HG02759 (cell line): Measurements from ENCODE around the gene AHNAK.
"Not testable (repeated sequence)": the region's sequence is repeated elsewhere in the genome, so short reads cannot be mapped to it uniquely, and the experiment has no call there.

Experiments
- ATAC-seq: cut with Tn5 transposase; IDR thresholded peaks from one replicate; pipeline ENCODE4 v1.9.1; 2021; ENCODE audit warnings: mild to moderate bottlenecking, moderate library complexity; ENCODE audit not compliant: unreplicated experiment

The AHNAK gene, protein sequence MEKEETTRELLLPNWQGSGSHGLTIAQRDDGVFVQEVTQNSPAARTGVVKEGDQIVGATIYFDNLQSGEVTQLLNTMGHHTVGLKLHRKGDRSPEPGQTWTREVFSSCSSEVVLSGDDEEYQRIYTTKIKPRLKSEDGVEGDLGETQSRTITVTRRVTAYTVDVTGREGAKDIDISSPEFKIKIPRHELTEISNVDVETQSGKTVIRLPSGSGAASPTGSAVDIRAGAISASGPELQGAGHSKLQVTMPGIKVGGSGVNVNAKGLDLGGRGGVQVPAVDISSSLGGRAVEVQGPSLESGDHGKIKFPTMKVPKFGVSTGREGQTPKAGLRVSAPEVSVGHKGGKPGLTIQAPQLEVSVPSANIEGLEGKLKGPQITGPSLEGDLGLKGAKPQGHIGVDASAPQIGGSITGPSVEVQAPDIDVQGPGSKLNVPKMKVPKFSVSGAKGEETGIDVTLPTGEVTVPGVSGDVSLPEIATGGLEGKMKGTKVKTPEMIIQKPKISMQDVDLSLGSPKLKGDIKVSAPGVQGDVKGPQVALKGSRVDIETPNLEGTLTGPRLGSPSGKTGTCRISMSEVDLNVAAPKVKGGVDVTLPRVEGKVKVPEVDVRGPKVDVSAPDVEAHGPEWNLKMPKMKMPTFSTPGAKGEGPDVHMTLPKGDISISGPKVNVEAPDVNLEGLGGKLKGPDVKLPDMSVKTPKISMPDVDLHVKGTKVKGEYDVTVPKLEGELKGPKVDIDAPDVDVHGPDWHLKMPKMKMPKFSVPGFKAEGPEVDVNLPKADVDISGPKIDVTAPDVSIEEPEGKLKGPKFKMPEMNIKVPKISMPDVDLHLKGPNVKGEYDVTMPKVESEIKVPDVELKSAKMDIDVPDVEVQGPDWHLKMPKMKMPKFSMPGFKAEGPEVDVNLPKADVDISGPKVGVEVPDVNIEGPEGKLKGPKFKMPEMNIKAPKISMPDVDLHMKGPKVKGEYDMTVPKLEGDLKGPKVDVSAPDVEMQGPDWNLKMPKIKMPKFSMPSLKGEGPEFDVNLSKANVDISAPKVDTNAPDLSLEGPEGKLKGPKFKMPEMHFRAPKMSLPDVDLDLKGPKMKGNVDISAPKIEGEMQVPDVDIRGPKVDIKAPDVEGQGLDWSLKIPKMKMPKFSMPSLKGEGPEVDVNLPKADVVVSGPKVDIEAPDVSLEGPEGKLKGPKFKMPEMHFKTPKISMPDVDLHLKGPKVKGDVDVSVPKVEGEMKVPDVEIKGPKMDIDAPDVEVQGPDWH (N-terminal part only)

DNA sequence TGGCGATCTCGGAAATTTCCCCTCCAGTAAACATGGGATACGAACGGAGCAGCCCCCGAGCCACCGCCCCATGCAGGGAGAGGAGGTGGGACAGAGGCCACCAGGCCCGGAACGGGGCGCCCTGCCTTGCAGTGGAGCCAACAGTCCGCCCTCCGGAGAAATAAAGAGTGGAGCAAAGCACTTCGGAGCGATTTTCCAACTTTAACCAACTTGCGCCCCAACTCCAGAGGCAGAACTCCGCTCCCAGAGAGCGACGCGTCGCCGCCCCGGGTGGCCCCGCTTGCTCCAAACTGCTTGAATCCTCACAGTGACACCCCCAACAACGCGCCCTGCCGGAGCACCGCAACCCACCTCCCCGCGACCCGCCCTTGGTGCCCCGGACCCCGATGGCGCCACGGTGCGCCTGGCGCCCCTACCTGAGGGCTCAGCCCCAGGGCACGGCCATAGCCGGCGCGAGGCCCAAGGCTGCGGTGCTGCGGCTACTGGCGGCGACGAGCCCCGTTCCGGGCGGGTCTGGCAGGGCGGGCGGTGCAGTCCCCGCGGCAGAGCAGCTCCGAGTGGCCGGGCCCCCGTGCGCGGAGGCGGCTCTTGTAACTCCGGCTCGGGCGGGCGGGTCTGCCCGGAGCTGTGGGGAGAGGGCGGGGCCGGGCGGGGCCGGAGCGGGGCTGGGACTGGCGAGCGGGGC lies at the start of gene AHNAK:
Gene AHNAK (minus strand): TSS at position 563 of the 685 bp plus-strand sequence. CDS start 10,708 bp downstream, outside the sequence.
- peak; percentile 36 for ATAC-seq

DNA sequence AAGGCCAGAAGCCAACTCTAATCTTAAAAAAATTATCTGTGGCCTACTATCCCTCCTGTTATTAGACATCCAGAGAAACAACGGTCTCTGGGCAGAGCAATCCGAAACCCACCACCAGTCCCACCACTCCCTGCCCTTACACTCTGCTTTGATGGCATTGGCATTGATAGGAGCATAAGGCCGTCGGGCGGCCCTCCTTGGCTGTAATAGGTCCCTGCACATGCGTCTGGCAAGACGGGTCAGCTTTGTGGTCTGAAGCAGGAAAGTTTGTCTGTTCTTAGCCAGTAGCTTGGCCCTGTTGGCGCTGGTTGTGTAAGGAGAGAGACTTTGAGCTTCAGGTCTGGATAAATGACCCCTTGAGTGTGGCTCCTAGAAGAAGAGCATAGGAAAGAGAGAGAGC lies 48.5 kb upstream of the AHNAK start:
- no peak for ATAC-seq

DNA sequence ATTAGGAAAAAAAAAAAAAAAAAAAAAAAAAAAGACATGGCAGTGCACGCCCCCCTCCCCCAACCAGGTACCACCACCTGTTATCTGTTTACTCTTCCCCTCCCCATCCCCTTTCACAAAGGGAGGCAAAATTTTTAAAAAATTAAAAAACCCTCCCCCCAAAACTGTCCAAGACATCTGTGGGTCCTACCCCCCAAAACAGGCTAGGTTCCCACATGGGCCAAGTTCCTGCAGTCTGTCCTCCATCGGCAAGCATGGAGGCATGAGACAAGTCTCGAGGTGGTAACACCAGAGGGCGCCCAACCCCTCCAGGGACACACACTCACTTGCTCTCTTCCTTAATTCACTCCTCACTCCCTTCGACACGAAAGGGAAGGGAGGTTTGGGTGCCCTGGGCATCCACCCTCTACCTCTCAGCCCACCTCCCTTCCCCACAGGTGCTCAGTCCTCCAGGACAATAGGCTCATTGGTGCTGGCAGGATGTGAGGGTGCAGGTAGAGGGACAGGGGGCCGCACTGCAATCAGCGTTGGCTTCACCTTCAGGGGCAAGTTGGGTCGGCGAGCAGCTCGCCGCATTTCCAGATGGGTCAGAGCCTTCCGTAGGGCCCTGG lies 46.9 kb upstream of the AHNAK start:
- no peak for ATAC-seq

DNA sequence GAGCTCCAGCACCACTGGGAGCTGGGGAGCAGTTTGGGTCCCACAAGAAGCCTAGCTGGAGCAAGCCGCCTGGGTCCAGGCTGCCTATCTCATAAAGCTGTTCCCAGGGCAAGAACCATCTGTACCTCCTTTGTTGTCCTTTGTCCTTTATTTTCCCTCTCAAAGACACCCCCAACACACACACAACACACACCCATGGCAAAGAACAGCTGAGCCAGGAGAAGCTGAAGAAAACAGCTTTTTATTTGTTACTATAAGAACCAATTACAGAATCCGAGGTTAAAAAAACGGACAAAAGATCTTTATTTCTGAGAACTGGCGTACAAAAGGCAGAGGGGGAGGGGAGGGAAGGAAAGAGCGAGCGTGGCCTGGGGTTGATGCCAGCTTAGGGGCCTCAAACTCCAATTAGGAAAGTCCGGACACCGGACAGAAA lies 46.4 kb upstream of the AHNAK start:
- ATAC-seq: no peak

DNA sequence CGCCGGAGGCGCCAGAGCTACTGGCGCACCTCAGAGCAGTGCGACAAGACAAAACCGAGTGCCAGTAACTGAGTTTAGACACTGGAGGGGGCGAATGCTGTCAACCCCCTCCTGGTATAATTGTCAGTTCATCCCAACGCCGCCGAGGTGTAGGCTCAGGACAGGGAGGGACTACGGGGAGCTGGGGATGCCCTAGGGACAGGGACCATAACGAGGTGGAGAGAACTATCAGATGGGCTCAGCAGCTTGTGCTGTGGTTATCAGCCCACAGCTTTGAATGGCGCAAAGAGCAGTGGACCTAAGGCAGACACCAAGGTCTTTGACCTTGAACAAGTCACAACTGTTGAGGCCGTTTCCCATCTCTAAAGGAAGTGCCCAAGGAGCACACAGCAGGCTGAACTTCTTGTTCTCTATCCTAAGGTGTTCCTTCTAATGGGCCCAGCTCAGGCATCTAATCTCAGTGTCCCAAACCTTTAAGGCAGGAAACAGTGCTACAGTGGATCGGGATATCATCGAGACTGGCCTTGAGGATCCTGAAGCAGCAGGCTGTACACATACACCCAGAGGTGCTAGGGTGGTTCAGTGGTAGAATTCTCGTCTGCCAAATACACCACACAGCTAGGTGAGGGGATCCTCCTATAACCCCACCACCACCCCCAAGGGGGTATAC lies 45.7 kb upstream of the AHNAK start:
- ATAC-seq: no peak

DNA sequence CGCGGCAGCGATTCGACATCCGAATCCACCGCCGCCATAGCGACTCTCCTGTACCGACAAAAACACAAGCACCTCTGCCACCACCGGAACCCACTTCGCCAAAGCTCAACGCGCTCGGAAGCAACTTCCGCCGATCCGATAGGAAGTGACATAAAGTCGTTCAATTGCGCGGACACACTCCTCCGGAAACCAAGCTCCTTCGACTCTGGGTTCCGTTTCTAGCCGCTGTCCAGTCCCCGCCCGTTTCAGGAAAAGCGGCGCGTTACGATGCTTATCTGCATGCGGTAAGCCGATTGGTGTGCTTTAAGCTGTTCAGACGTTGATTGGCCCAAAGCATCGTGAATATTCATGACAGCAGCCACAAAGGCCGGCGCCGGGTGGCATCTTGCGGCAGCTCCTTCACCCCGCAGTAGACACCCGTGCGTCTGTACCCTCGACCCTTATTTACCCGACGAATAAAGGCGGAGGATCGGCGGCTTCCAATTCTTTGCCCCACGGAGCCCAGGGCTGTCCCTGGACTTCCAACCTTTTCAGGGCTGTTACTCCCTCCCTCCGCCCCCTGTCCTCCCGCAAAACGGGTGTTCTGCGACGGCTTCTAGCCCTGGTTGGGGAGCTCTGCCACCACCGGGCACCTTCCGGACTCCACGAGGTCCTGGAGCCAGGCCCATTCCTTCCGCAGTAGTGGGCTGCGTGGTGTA lies 45.0 kb upstream of the AHNAK start, which contains the start of gene TUT1:
Gene TUT1 (minus strand): TSS at position 76 of the 698 bp plus-strand sequence. CDS start 38 bp downstream, at position 38.
- peak; percentile 93 for ATAC-seq

DNA sequence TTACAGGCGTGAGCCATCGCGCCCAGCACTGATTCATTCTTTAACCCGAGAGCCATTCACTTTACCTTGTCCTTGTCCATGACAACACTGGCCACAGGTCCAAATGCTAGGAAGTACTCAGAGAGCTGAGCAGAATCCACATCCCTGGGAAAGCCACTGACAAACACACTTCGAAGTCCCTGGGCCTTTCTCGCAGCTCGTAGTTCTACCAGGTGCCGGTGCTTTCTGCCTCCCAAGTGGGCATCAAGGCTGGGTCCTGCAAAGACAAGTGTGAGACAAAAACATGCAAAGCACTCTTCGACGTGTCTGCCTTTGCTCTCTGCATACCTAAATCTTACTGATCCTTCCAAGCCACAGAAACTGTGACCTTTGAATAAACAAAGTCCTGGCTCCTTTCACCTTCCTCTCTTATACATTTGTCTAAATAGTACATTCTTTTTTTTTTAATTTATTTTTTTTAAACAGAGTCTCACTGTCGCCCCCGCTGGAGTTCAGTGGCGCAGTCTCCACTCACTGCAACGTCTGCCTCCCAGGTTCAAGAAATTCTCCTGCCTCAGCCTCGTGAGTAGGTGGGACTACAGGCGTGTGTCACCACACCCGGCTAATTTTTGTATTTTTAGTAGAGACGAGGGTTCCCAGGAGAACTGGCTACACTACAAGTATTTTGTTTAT lies 42.5 kb upstream of the AHNAK start:
- ATAC-seq: no peak

DNA sequence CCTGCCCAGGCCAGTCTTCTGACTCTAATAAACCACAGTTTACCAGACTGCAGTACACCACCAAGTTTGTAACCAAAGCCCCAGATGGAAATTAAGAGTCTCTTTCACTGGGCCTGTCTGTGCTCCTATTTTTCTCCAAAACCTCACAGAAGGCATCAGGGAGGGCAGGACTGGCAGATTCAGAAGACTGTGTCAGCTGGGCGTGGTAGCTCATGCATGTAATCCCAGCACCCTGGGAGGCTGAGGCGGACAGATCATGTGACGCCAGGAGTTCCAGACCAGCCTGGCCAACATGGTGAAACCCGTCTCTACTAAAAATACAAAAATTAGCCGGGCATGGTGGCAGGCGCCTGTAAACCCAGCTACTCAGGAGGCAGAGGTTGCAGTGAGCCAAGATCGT lies 38.8 kb upstream of the AHNAK start:
- not testable (repeated sequence) for ATAC-seq

DNA sequence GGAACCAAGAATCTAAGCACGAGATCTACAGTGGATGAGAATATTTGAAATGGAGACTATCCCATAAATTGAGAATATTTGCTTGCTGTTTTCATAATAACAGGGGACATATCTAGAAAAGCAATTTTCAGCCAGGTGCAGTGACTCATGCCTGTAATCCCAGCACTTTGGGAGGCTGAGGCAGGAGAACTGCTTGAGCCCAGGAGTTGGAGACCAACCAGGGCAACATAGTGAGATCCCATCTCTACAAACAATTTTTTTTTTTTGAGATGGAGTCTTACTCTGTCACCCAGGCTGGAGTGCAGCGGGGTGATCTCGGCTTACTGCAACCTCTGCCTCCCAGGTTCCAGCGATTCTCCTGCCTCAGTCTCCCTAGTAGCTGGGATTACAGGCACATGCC lies 35.1 kb upstream of the AHNAK start:
- not testable (repeated sequence) for ATAC-seq

DNA sequence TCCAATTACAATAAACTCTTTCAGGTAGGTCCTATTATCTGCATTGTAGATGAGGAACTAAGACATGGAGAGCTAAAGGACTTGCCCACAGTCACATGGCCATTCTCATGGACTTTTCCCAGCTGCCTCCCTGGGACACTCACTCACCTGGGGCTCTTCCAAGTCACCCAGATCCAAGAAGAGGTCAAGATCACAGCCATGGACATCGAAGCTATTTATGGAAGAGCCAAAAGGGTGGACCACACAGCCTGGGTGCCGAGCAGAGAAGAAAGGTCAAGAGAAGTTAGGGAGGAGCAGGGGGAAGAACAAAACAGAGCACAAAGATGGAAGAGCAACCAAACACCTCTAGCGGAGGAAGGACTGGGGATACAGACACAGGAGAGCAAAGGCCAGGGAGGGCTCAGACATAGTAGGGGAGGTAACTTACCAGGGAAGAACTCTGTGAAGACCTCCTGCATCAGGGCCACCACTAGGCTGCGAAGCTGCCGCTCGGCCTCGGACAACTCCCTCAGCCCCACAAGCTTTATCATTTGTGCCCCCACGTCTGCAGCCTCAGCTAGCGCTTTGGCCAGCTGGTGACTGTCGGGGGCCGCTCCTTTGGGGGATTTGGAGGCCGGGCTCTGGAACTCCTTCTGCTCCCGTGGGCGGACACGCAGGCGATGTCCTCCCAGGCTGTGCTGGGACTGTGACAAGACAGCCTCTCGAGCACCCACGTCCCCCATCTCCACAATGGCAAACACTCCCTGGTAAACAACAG lies 34.5 kb upstream of the AHNAK start:
- no peak for ATAC-seq

DNA sequence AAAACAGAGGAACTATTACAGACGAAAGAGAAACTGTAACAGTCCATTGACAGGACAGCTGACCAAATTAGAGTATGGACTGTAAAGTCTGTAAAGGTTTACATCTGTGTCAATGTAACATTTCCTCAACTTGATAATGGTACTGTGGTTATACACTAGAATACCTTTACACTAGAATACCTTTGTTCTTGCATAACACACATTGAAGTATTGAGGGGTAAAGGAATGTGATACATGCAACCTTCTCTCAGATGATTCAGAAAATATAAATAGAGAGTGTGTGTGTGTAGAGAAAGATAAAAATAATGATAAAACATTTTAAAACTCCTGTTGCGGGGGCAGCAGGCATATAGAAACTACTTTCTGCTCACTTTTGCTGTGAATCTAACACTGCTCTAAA lies 32.6 kb upstream of the AHNAK start:
- ATAC-seq: no peak

DNA sequence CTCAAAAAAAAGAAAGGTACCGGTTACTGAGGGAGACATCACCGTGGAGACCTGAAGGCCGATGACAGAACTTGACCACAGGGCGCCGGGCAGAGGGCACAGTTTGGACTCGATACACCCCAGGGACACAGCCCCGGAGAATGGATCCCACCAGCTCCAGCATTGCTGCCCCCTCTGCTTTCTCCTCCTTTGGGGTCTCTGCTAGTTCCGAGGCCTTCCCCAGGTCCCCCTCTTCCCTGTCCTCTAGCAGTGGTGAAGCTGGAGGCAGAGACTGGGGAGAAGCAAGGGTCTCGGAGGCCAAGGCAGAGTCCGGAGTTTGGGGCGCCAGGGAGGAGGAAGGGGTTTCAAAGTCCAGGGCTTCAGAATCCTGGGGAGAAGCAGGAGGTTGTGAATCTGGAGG lies 31.9 kb upstream of the AHNAK start:
- ATAC-seq: no peak

DNA sequence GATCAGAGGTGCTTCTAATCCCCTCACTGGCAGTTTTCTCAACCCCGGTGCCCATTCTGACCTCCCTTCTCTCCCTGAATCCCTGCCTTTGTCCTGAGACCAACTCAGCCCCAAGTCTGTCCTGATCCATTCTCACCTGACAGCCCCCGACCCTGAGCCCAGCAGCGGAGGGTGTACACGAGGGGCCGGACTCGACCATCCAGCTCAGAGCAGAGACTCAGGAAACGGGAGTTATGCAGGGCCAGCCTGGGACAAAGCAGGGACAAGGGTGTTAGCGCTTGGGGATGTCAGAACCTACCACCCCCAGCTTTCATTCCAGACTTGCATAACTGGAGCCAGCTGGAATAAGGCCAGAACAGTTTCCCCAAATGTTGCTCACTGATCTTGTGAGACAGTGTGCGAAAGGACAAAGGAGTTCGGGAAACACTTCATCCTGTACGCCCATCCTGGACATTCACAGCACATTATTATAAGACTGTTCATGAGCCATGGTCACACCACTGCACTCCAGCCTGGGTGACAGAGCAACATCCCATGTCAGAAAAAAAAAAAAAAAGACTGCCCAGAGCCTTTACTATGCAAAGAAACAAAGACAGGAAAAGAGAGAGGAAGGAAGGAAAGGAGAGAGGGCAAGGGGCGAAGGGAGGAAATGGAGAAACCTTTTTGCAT lies 30.6 kb upstream of the AHNAK start:
- no peak for ATAC-seq

DNA sequence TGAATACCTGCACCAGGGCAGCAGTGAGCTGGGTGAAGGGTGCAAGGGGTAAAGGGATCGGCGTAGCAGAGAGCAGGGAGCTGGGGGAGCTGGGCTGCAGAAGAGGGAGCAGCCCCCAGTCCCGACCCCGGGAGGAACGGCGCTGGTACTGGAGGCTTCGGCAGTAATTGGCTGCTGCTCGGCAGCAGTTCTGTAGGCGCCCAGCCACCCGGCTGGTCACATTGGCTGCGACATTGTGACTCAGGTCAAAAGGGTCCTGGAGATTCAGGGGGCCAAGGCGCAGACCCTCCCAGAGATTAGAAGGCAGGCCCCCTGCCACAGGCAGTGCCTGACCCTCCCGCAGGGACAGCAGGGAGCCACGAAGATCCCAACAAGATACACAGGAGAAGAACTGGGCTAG lies 29.2 kb upstream of the AHNAK start:
- ATAC-seq: no peak

DNA sequence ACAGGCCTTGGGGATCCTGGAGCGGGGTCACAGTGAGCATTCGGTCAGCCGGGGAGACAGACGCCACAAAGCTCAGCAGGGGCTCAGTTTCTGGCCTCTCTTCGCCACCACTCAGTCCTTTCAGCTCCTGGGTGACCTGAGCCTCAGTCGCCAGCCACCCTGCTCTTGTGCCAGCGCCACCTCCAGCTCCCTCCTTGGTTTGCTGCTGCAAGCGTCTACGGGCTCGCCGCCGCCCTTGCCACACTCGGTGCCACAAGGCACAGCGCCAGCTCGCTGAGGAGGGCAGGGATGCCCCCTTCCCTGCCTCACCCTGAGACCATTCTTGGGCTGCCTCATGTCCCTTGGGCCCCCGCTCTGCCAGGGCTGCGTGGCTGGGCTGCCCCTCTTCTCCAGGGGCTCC lies 28.6 kb upstream of the AHNAK start:
- no peak for ATAC-seq

DNA sequence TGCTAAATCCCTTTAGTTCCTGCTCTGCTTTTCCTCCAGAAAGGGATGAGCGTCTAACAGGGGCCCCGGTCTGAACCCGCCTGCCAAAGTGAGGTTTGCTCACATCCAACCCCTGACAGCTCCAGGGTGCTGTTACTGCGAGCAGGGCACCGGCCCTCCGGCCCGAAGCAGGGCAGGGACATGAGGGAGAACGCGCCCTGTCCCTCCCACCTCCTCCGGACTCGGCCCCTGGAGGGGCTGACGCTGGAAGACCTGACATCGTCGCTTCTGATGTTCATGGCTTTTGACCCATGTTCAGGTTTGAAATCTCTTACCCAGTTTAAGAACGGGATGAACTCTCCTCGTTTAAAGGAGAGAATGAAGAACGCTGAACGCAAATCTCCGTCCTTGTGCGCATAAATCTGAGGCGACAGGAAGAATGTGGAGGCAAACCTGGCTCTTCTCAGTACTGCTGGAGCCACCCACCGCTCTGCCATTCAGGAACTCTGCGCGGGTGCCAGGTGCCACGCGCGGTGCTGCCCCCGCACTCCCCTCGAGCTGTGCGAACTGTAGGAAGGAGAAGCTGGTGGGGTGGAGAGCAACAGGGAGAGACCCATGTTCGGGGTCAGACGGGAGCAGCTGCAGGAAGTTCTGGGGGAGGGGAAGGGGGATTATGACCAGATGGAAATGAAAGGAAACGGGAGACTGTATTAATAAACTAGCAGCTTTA lies 27.9 kb upstream of the AHNAK start:
- ATAC-seq: peak; percentile 1
